HCT116 (cell line): ENCODE measurements around the gene MAP3K3. TPM values are rescaled to one million over a fixed set of nuclear protein-coding genes. Genes with fewer than 3 reads are reported as not detected.

ENCODE experiments used
- ATAC-seq: fragments of 200-7000 bp; cut with Tn5 transposase; 2 replicates; pipeline ENCODE4 v1.9.1; 2020; ENCODE audit warnings: mild to moderate bottlenecking, moderate library complexity
- BruUV-seq: library from RNA; stranded (reverse); fragments of 400-500 nt; replicated peaks from 2 replicates; lab custom pipeline; 2021; lab: Mats Ljungman, UMichigan
- CTCF ChIA-PET: fragments of 300-600 bp; sonication (Branson Sonifier 250); formaldehyde crosslinking; loops from one replicate; lab custom pipeline; 2021; ENCODE audit warnings: antibody characterized with exemption; lab: Charles Lee
- POLR2A ChIA-PET: fragments of 300-600, 350-600 bp; sonication (Branson Sonifier 250); formaldehyde crosslinking; loops from one replicate; lab custom pipeline; 2021; ENCODE audit warnings: antibody characterized with exemption; lab: Charles Lee
- RAD21 ChIA-PET, 2 experiments: fragments of 300-600 bp; sonication (Branson Sonifier 250); formaldehyde crosslinking; loops; one replicate each; lab custom pipeline; 2023; ENCODE audit warnings: low total read pairs in 2 of 2; ENCODE audit not compliant: uncharacterized antibody in 2 of 2, unreplicated experiment in 2 of 2, low non-redundant PET in 1 of 2; lab: Charles Lee
- DNase-seq: peaks from one replicate; pipeline ENCODE4 v3.0.0-alpha.2; 2010; ENCODE audit warnings: low read depth, low spot score
- H2AFZ ChIP-seq: fragments of 200-600 bp; shearing (Covaris generic), sonication (generic); 2 replicates; pipeline ENCODE4 v1.6.1; 2017; ENCODE audit warnings: low read depth, mixed run types, mixed read lengths, antibody characterized with exemption, low read length; ENCODE audit not compliant: poor library complexity, severe bottlenecking
- H3K27ac ChIP-seq: 2 replicates; pipeline ENCODE4 v1.5.1; 2012; ENCODE audit warnings: low read depth, low read length
- H3K27me3 ChIP-seq: fragments of 200-600 bp; sonication (generic); 2 replicates; pipeline ENCODE4 v1.6.1; 2016; ENCODE audit warnings: mixed run types, low read length, mixed read lengths; ENCODE audit not compliant: insufficient read depth
- H3K36me3 ChIP-seq, 2 experiments: fragments of 200-500 bp in 1 of 2; fragments of 200-600 bp in 1 of 2; sonication (Bioruptor generic) in 1 of 2; sonication (generic) in 1 of 2; 2 replicates each; pipeline versions ENCODE4 v1.5.1 to v1.6.1; 2014 to 2016; ENCODE audit warnings: low read length in 2 of 2, inconsistent platforms in 1 of 2, mixed read lengths in 1 of 2, mixed run types in 1 of 2; ENCODE audit not compliant: insufficient read depth in 2 of 2, control insufficient read depth in 1 of 2
- H3K4me1 ChIP-seq, 2 experiments: fragments of 200-600 bp in 1 of 2; sonication (generic) in 1 of 2; 2 replicates each; pipeline versions ENCODE4 v1.5.1 to v1.6.1; 2012 to 2017; ENCODE audit warnings: low read length in 2 of 2, inconsistent platforms in 1 of 2, mild to moderate bottlenecking in 1 of 2, mixed read lengths in 1 of 2, mixed run types in 1 of 2, moderate library complexity in 1 of 2; ENCODE audit not compliant: insufficient read depth in 2 of 2, control insufficient read depth in 1 of 2
- H3K4me2 ChIP-seq: fragments of 200-600 bp; sonication (generic); 2 replicates; pipeline ENCODE4 v1.6.1; 2017; ENCODE audit warnings: mixed run types, low read length, mixed read lengths
- H3K4me3 ChIP-seq, 2 experiments: fragments of 200-600 bp in 1 of 2; sonication (generic) in 1 of 2; replicated peaks in 1 of 2; 2 replicates each; pipeline ENCODE4 v1.5.1; 2011 to 2016; ENCODE audit warnings: low read length in 2 of 2, control low read depth in 1 of 2, low read depth in 1 of 2, mild to moderate bottlenecking in 1 of 2, mixed read lengths in 1 of 2, mixed run types in 1 of 2
- H3K79me2 ChIP-seq: fragments of 200-600 bp; sonication (generic); 2 replicates; pipeline ENCODE4 v1.6.1; 2017; ENCODE audit warnings: mild to moderate bottlenecking, mixed run types, low read length, moderate library complexity, mixed read lengths; ENCODE audit not compliant: insufficient read depth
- H3K9ac ChIP-seq: fragments of 200-600 bp; sonication (generic); 2 replicates; pipeline ENCODE4 v1.6.1; 2016; ENCODE audit warnings: low read length, mixed read lengths
- H3K9me2 ChIP-seq: fragments of 200-600 bp; sonication (generic), shearing (Covaris generic); 2 replicates; pipeline ENCODE4 v1.6.1; 2017; ENCODE audit warnings: mixed run types, mild to moderate bottlenecking, moderate library complexity; ENCODE audit not compliant: insufficient read depth
- H3K9me3 ChIP-seq, 2 experiments: fragments of 200-500 bp in 1 of 2; fragments of 200-600 bp in 1 of 2; sonication (Bioruptor generic) in 1 of 2; sonication (generic) in 1 of 2; 2 replicates each; pipeline ENCODE4 v1.6.1; 2014 to 2017; ENCODE audit warnings: low read length in 2 of 2, mixed read lengths in 2 of 2, inconsistent platforms in 1 of 2, low read depth in 1 of 2, mild to moderate bottlenecking in 1 of 2, mixed run types in 1 of 2, moderate library complexity in 1 of 2; ENCODE audit not compliant: control insufficient read depth in 1 of 2, insufficient read depth in 1 of 2
- H4K20me1 ChIP-seq: fragments of 200-600 bp; sonication (generic), shearing (Covaris generic); 2 replicates; pipeline ENCODE4 v1.6.1; 2017; ENCODE audit warnings: mixed run types, mild to moderate bottlenecking, moderate library complexity; ENCODE audit not compliant: insufficient read depth
- CBX3 ChIP-seq: IDR thresholded peaks from 2 replicates; pipeline ENCODE4 v1.6.1; 2012; ENCODE audit warnings: low read depth
- CEBPB ChIP-seq: IDR thresholded peaks from 2 replicates; pipeline ENCODE4 v1.6.1; 2012; ENCODE audit warnings: low read depth
- CTCF ChIP-seq, 3 experiments: fragments of 200-600 bp in 1 of 3; sonication (generic) in 1 of 3; IDR thresholded peaks in 2 of 3; conservative IDR thresholded peaks in 1 of 3; 2 replicates each; pipeline ENCODE4 v1.5.1; 2012 to 2017; ENCODE audit warnings: low read depth in 2 of 3, low read length in 2 of 3, antibody characterized with exemption in 1 of 3, borderline replicate concordance in 1 of 3, control low read depth in 1 of 3, mild to moderate bottlenecking in 1 of 3, mixed read lengths in 1 of 3, mixed run types in 1 of 3, moderate library complexity in 1 of 3; ENCODE audit not compliant: insufficient read depth in 1 of 3
- ELF1 ChIP-seq: IDR thresholded peaks from 2 replicates; pipeline ENCODE4 v1.6.1; 2012; ENCODE audit warnings: low read depth, borderline replicate concordance
- EZH2 ChIP-seq: fragments of 200-600 bp; sonication (generic); IDR thresholded peaks from 2 replicates; pipeline ENCODE4 v1.6.1; 2017; ENCODE audit warnings: antibody characterized with exemption, mixed run types
- EZH2phosphoT487 ChIP-seq: fragments of 200-600 bp; IDR thresholded peaks from 2 replicates; pipeline ENCODE4 v1.6.1; 2018; ENCODE audit warnings: antibody characterized with exemption, borderline replicate concordance
- FOSL1 ChIP-seq: IDR thresholded peaks from 2 replicates; pipeline ENCODE4 v1.6.1; 2012; ENCODE audit warnings: low read depth
- JUND ChIP-seq: IDR thresholded peaks from 2 replicates; pipeline ENCODE4 v1.6.1; 2012
- MAX ChIP-seq: IDR thresholded peaks from 2 replicates; pipeline ENCODE4 v1.6.1; 2012
- POLR2A ChIP-seq: IDR thresholded peaks from 2 replicates; pipeline ENCODE4 v1.7.0; 2011; ENCODE audit warnings: borderline replicate concordance; ENCODE audit not compliant: insufficient read depth, insufficient read length; ENCODE audit errors: extremely low read depth
- RAD21 ChIP-seq: IDR thresholded peaks from 2 replicates; pipeline ENCODE4 v1.6.1; 2012; ENCODE audit warnings: low read depth, mild to moderate bottlenecking
- SIN3A ChIP-seq: IDR thresholded peaks from 2 replicates; pipeline ENCODE4 v1.6.1; 2012; ENCODE audit warnings: low read depth
- SP1 ChIP-seq: IDR thresholded peaks from 2 replicates; pipeline ENCODE4 v1.6.1; 2012; ENCODE audit warnings: low read depth
- SRF ChIP-seq: IDR thresholded peaks from 2 replicates; pipeline ENCODE4 v1.6.1; 2012; ENCODE audit warnings: low read depth
- TCF7L2 ChIP-seq: IDR thresholded peaks from 2 replicates; pipeline ENCODE4 v1.7.0; 2011; ENCODE audit warnings: borderline replicate concordance, inconsistent platforms; ENCODE audit not compliant: insufficient read depth, insufficient read length; ENCODE audit errors: extremely low read depth
- YY1 ChIP-seq: IDR thresholded peaks from 2 replicates; pipeline ENCODE4 v1.6.1; 2011; ENCODE audit warnings: low read length, low read depth, moderate library complexity, mild to moderate bottlenecking; ENCODE audit not compliant: insufficient replicate concordance; ENCODE audit errors: extremely low read depth
- ZBTB33 ChIP-seq: IDR thresholded peaks from 2 replicates; pipeline ENCODE4 v1.6.1; 2011; ENCODE audit warnings: mild to moderate bottlenecking, low read length, moderate library complexity; ENCODE audit not compliant: insufficient replicate concordance; ENCODE audit errors: extremely low read depth
- ZNF274 ChIP-seq: fragments of 200-500 bp; sonication (Bioruptor generic); IDR thresholded peaks from 2 replicates; pipeline ENCODE4 v1.6.1; 2014; ENCODE audit warnings: mild to moderate bottlenecking, low read depth, low read length, inconsistent platforms
- intact Hi-C: fragments of 100-400 bp; cut with micrococcal nuclease; formaldehyde crosslinking; loops from 2 replicates; pipeline ENCODE4 v1.10.0; 2022
- total RNA-seq: library from RNA; stranded (reverse); gene quantifications from one replicate; pipeline ENCODE4 v1.2.1, GENCODE V29; 2021; ENCODE audit not compliant: unreplicated experiment

MAP3K3 gene
- total RNA-seq, 1 experiment from 2014 or later, result 18.5 TPM

- TF ChIP-seq RAD21 (no peak), YY1 (no peak), POLR2A (no peak), SIN3A (no peak), EZH2 (no peak), SP1 (no peak), CEBPB (no peak), EZH2phosphoT487 (no peak), MAX (no peak), ZNF274 (no peak), CBX3 (no peak), ELF1 (no peak), TCF7L2 (no peak), SRF (no peak), ZBTB33 (no peak), CTCF (IDR thresholded peaks at IDR 0.05 in 2 of 3, conservative IDR thresholded peaks at IDR 0.05 in 1 of 3; ENCODE audit: borderline replicate concordance in 1 of 3, insufficient read depth in 1 of 3, low read depth in 2 of 3, low read length in 2 of 3) (no peak), FOSL1 (no peak), JUND (no peak)
- ChIA-PET CTCF (no interaction called here), POLR2A (no interaction called here), RAD21 (no interaction called here)
- Histone ChIP-seq H3K4me2 (no peak overlapping the region), H4K20me1 (no peaks in the 10 kb centered on the region; the same call in 1 of the 2 replicates), H3K27me3 (no peaks in the 10 kb centered on the region), H3K4me1 (no peaks in the 10 kb centered on the region), H3K4me3 (no peak overlapping the region), H3K9me2 (no peaks in the 10 kb centered on the region), H3K79me2 (peaks cover 24% of the 10 kb centered on the region), H3K9ac (no peak overlapping the region), H3K36me3 (peaks cover 25 to 40% of the 10 kb centered on the region in 2 experiments), H2AFZ (no peak overlapping the region), H3K9me3 (no peaks in the 10 kb centered on the region), H3K27ac (no peak overlapping the region)
- ATAC-seq (no peak), DNase-seq (no peak)
- intact Hi-C loops, result no loop called here
- no TSS peak for BruUV-seq
Measured at GRCh38 chr17:63579633-63580032, 42.6 kb upstream of the MAP3K3 start.
